Measurements from ENCODE around the gene GLO1.

GLO1 gene

DNA sequence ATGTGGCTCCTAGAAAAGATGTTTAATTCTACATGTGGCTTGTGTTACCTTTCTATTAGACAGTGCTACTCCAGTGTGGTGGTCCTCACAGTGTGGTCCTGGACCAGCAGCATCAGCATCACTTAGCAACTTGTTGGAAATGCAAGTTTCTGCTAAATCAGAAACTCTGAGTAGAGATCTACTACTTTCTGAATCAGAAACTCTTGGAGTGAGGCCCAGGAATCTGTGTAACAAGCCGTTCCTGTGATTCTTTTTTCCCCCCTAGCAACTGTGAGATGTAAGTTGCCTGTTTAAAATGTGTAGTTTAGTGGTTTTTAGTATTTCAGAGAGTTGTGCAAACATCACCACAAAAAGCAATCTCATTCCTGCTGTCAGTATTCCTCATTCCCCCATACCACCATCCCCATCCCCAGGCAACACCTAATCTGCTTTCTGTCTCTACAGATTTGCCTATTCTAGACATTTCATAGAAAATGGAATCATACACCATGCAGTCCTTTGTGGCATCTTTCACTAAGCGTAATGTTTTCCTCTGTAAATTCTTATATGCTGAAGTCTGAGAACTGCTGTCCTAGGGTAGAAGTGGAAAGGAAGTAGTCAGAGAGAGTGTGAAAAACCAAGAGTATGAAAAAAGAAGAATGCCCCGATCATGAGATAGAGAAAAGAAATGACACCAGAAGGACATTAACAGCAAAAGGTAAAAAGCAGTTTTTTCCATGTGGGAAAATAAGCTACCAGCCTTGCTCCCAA is 44.4 kb downstream of the GLO1 start:
- no peak for DNase-seq

- no peak for DNase-seq
These were observed 46.0 kb downstream of the GLO1 start for GRCh38 chr6:38656896-38657295.

DNA sequence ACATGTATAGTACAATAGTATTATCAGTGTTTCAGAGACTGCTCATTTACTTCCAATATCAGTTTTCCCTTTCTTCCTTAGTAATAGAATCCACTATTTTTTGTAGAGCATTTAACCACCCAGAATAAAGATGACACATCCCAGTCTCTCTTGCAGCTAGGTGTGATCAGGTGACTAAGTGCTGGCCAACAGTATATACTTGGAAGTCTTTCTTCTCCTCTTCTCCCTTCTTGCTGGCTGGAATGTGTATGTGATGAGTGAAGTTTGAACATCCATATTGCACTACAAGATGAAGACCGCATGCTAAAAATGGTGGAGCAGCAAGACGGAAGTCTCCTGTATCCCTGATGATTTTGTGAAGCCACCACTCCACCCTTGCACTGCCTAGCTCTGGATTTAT is 48.7 kb downstream of the GLO1 start:
- no peak for DNase-seq

DNA sequence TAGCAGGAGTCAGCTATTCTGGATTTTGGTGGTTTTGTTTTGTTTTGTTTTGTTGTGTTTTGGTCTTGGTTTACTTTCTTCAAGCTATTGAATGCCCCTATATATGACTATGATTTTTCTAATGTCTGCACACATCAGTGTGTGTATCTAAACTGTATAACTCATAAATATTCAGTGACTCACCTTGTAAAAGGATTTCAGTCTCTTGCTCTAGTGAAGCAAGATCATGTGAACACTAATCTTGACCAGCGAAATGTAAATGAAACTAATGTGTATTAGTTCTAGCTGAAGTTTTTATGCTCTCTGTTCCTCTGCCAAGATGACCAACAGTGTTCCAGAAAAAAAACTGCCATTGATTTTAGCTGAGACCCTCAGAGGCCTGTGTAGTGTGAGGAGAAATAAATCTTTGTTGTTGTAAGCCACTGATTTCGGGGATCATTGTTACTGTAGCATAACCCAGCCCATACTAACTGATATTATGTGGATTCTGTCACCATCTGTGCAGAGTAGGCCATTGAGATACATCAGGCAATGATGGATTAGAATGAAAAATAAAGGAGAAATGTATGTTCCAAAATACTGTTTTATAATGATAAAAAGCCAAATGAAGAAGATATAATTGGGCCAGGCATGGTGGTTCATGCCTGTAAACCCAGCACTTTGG is 51.7 kb downstream of the GLO1 start:
- DNase-seq = no peak

DNA sequence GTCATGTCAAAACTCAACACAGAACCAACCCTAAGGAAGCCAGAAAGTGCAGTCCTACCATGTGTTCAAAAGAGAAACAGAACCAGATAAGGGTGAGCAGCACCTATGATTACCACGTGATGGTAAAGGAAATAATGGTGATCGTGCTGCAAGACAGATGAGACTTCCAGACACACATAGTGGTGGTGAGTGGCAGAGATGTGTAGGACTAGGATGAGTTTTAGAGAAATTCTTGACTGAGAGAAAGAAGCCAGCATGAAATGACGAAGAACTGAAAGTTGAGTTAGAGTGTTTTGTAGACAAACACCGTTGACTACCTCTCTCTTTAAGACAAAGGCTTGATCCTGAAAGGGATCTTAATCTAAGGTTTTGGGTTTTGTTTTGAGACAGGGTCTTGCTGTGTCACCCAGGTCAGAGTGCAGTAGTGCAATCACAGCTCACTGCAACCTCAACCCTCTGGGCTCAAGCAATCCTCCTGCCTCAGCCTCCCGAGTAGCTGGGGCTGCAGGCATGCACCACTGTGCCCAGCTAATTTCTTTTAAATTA is 52.7 kb downstream of the GLO1 start:
- no peak for DNase-seq

DNA sequence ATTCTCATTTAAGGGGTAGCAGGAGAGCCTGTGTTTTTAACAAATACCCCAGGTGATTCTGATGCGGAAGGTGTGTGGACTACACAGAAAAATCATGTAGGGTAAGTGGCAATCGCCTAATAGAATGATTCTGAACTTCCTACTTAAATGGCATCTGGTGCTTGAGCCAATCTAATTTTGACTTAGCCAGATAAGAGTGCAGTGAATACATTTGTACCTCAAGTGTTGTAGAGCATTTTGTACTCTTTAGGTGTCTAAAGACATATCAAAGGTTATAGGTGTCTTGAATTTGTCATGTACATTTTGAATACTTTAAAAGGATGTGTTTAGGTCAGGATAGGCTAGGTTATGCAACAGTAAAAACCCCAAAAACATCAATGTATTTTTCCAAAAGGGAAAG is 53.2 kb downstream of the GLO1 start:
- no peak for DNase-seq

DNA sequence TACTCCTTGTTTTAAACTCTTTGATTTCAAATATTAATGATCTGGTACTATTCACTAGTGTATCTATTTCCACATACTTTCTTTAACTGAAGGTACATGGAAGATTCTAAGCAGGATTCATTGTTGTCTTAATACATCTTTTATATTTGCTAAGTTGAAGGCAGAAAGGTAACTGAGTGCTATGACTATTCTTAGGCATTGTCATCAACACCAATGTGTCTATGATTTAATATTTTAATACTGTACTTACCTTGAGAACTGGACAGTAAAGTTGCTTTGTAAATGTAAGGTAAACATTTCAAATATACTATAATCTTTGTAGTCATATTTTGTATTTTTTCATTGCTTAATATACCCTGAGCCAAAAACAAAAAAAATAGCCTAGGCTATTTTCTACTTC is 54.3 kb downstream of the GLO1 start:
- DNase-seq = no peak

GRCh38 chr6:38646166-38646878 is 56.6 kb downstream of the GLO1 start:
- no peak for DNase-seq

DNA sequence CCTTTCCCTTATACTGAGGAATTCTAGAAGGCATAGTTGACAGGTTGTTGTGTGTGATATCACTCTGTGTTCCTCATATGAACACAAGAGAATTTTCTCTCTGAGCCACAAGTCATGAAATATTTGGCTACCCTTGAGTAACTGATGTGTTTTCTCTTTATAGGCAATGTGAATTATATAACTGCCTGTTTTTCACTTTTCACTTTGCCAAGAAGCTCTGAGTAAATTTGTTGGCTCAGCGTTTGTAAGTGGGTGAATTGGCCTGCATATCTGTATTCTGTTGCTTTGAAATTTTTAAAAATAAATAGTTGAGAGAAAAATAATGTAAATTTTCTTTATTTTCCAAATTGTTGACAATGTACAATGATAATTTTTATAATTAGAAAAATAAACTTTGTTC is 58.0 kb downstream of the GLO1 start:
- no peak for DNase-seq

- no peak for DNase-seq
These were observed 62.6 kb downstream of the GLO1 start for GRCh38 chr6:38640216-38640909.

DNA sequence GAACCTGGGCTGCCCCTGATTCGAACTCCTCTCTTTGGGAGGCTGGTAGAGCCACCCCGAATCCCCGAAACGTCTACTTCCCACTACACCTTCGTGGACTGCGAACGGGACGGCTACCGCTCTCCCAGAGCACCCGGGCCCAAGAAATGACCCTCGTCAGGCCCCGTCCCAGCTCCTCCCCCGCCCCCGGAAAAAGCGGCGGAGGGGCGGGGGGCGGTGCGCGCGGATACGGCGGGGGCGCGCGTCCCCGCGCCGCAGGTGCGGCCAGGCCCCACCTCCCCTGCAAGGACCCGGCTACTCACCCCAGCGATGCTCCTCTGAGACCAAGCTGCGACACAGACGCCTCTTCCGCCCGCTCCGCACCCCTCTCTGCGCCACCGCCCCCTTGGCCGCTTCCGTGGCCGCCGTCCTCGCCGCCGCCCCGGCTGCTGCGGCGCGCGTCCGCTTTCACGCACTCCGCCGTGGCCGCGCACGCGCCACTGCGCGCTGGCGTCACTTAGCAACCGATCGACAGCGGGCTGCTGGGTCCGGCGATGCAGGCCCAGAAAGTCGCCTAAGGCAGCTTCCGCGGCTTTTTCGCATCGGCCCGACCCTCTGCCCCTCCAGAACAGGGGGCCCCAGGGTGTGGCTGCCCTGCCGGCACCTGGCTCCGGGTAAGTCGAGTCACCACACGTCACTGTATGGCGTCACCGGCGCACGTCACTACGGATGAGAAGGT is 63.3 kb downstream of the GLO1 start, which contains the start of gene BTBD9:
BTBD9 (minus strand) TSS at position 432 of the 718 bp plus-strand sequence.
- DNase-seq = peak in 1 of 2 experiments; percentile 66

- no peak for DNase-seq
These were observed 63.9 kb downstream of the GLO1 start for GRCh38 chr6:38638941-38639497.

GRCh38 chr6:38637756-38638155 is 65.2 kb downstream of the GLO1 start:
- no peak for DNase-seq

DNA sequence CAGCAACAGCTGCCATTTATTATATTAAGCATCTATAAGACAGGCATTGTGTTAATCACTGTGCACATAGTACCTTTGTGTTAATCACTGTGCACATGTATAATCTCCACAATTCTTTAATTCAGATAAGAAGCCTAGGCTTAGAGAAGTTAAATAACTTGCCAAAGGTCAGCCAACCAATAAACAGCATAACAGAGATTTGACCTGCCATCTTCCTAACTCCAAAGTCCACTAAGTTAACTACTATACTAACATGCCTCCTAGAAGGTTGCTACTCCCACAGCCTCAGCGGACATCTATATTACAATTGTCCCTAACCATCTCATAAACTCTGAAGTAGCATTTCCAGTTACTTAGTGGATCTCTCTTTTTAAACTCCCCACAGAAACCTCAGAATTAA is 66.9 kb downstream of the GLO1 start:
- DNase-seq = no peak

DNA sequence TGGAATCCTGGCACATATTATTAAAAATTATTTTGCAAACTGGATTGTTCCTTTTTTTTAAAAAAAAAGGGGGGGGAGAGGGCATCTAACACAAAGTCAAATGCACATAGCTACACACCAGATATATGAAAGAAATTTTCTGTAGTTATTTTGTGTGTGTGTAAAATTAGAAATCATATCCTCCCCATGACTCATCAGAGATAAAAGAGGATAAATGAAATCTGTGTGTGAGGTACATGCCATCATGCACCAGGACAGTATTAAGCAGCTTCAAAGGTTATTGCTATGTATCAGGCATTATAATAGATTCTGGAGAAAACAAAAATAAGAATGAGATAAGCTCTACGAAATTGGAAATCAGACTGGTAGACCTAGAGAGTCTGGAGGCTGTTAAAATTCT is 68.4 kb downstream of the GLO1 start:
- no peak for DNase-seq

- DNase-seq = no peak
These were observed 70.5 kb downstream of the GLO1 start for GRCh38 chr6:38632490-38632889.

- no peak for DNase-seq
These were observed 71.7 kb downstream of the GLO1 start for GRCh38 chr6:38631186-38631783.

Data from cerebellar nuclear complex (tissue), 1 donor.